ENCODE data around the gene KIAA0040. TPM values are rescaled to one million over a fixed set of nuclear protein-coding genes. Genes with fewer than 3 reads are reported as not detected.
"Not testable (repeated sequence)": the region's sequence is repeated elsewhere in the genome, so short reads cannot be mapped to it uniquely, and the experiment has no call there.

The KIAA0040 gene
- total RNA-seq, 1 experiment from 2014 or later = 1.2 TPM

GRCh38 chr1:175137369-175137768 is 55.2 kb downstream of the KIAA0040 start:
- no peak for DNase-seq (ENCODE audit: low read depth)

GRCh38 chr1:175136246-175136645 is 56.3 kb downstream of the KIAA0040 start:
- DNase-seq (ENCODE audit: low read depth) = no peak

GRCh38 chr1:175134500-175134899 is 58.1 kb downstream of the KIAA0040 start:
- DNase-seq (ENCODE audit: low read depth) = no peak

- DNase-seq (ENCODE audit: low read depth) = no peak
Observed at GRCh38 chr1:175133673-175134435, 58.7 kb downstream of the KIAA0040 start.

GRCh38 chr1:175132436-175132835 is 60.1 kb downstream of the KIAA0040 start:
- peak; percentile 57 for DNase-seq (ENCODE audit: low read depth)

GRCh38 chr1:175131095-175131494 is 61.5 kb downstream of the KIAA0040 start:
- DNase-seq (ENCODE audit: low read depth) = no peak

GRCh38 chr1:175130649-175131045 is 61.9 kb downstream of the KIAA0040 start:
- no peak for DNase-seq (ENCODE audit: low read depth)

- no peak for DNase-seq (ENCODE audit: low read depth)
Observed at GRCh38 chr1:175129997-175130648, 62.5 kb downstream of the KIAA0040 start.

GRCh38 chr1:175129644-175129996 is 63.0 kb downstream of the KIAA0040 start:
- DNase-seq (ENCODE audit: low read depth) = no peak

- peak; percentile 49 for DNase-seq (ENCODE audit: low read depth)
Observed at GRCh38 chr1:175129182-175129581, 63.4 kb downstream of the KIAA0040 start.

GRCh38 chr1:175128523-175128922 is 64.1 kb downstream of the KIAA0040 start:
- no peak for DNase-seq (ENCODE audit: low read depth)

- DNase-seq (ENCODE audit: low read depth) = no peak
Observed at GRCh38 chr1:175127565-175127964, 65.0 kb downstream of the KIAA0040 start.

- peak; percentile 48 for DNase-seq (ENCODE audit: low read depth)
Observed at GRCh38 chr1:175126347-175126746, 66.2 kb downstream of the KIAA0040 start.

GRCh38 chr1:175124861-175125260 is 67.7 kb downstream of the KIAA0040 start:
- DNase-seq (ENCODE audit: low read depth) = no peak

GRCh38 chr1:175120511-175120910 is 72.1 kb downstream of the KIAA0040 start:
- no peak for DNase-seq (ENCODE audit: low read depth)

- DNase-seq (ENCODE audit: low read depth) = no peak
Observed at GRCh38 chr1:175118375-175119367, 73.9 kb downstream of the KIAA0040 start.

- no peak for DNase-seq (ENCODE audit: low read depth)
Observed at GRCh38 chr1:175116903-175117302, 75.7 kb downstream of the KIAA0040 start.

- DNase-seq (ENCODE audit: low read depth) = no peak
Observed at GRCh38 chr1:175116210-175116798, 76.3 kb downstream of the KIAA0040 start.

- DNase-seq (ENCODE audit: low read depth) = no peak
Observed at GRCh38 chr1:175114996-175115395, 77.6 kb downstream of the KIAA0040 start.

GRCh38 chr1:175108331-175108820 is 84.2 kb downstream of the KIAA0040 start:
- not testable (repeated sequence) for DNase-seq (ENCODE audit: low read depth)
